Occipital lobe (tissue), 3 donors: ENCODE measurements around the gene PSME2. TPM values are rescaled to one million over a fixed set of nuclear protein-coding genes. Genes with fewer than 3 reads are reported as not detected.

ENCODE experiments used
- DNase-seq: peaks from one replicate; lab custom pipeline; 2025; lab: John Stamatoyannopoulos, UW
- small RNA-seq: library from RNA; depleted of rRNA; stranded (forward); fragments of <200 nt; gene quantifications from one replicate; pipeline ENCODE3, GENCODE V24; 2014
- total RNA-seq: library from RNA; depleted of rRNA; stranded (reverse); fragments of >200 nt; gene quantifications from one replicate; pipeline ENCODE4 v1.2.3, GENCODE V29; 2014

PSME2 gene
- total RNA-seq, 1 donor from 2014 or later: 26.0 TPM

GRCh38 chr14:24093901-24094840, 52.2 kb downstream of the PSME2 start, which contains the start of gene PCK2:
TSS of gene PCK2 (plus strand) at chr14:24094311. CDS start at chr14:24094406, 95 bp downstream.
- DNase-seq: peak; percentile 72

Small RNAs within 50 kb of the gene (small RNA-seq; reads per million reads assigned to genes)
- gene AL136295.4 (not detected), gene IPO4 (not detected), gene IRF9 (not detected), gene RNA5SP383 (not detected)

Other genes starting within 250 kb of the PSME2 start
- 4.4 TPM for gene DHRS4, start 192.8 kb downstream of the PSME2 start, total RNA-seq
- 1.9 TPM for gene DHRS4L2, start 157.7 kb downstream of the PSME2 start, total RNA-seq
- 24.2 TPM for gene CARMIL3, start 94.6 kb downstream of the PSME2 start, total RNA-seq
- 10.8 TPM for gene CPNE6, start 75.0 kb downstream of the PSME2 start, total RNA-seq
- gene PCK2, start 52.3 kb downstream of the PSME2 start, total RNA-seq: 1.1 TPM
- 60.0 TPM for gene DCAF11, start 31.8 kb downstream of the PSME2 start, total RNA-seq
- gene NRL, start 31.7 kb downstream of the PSME2 start, total RNA-seq: 0.94 TPM
- not detected for gene FITM1, start 16.0 kb downstream of the PSME2 start, total RNA-seq
- 24.5 TPM for gene PSME1, start 10.4 kb downstream of the PSME2 start, total RNA-seq
- 9.5 TPM for gene EMC9, start 5.0 kb downstream of the PSME2 start, total RNA-seq
- 20.4 TPM for gene RNF31, start 888 bp upstream of the PSME2 start, total RNA-seq
- gene IRF9, start 14.7 kb upstream of the PSME2 start, total RNA-seq: 20.7 TPM
- 20.4 TPM for gene REC8, start 25.5 kb upstream of the PSME2 start, total RNA-seq
- 11.7 TPM for gene IPO4, start 42.2 kb upstream of the PSME2 start, total RNA-seq
- gene TM9SF1, start 48.8 kb upstream of the PSME2 start, total RNA-seq: 20.6 TPM
- gene TSSK4, start 59.1 kb upstream of the PSME2 start, total RNA-seq: not detected
- gene CHMP4A, start 66.9 kb upstream of the PSME2 start, total RNA-seq: 41.5 TPM
- 15.6 TPM for gene MDP1, start 69.5 kb upstream of the PSME2 start, total RNA-seq
- 51.3 TPM for gene NEDD8, start 85.8 kb upstream of the PSME2 start, total RNA-seq
- 38.8 TPM for gene GMPR2, start 86.3 kb upstream of the PSME2 start, total RNA-seq
- 45.1 TPM for gene TINF2, start 96.0 kb upstream of the PSME2 start, total RNA-seq
- gene TGM1, start 116.6 kb upstream of the PSME2 start, total RNA-seq: 0.94 TPM
- gene RABGGTA, start 125.0 kb upstream of the PSME2 start, total RNA-seq: 19.5 TPM
- 4.1 TPM for gene DHRS1, start 153.2 kb upstream of the PSME2 start, total RNA-seq
- 23.7 TPM for gene NOP9, start 153.2 kb upstream of the PSME2 start, total RNA-seq
- 3.4 TPM for gene CIDEB, start 161.4 kb upstream of the PSME2 start, total RNA-seq
- 1.4 TPM for gene LTB4R2, start 163.5 kb upstream of the PSME2 start, total RNA-seq
- 1.6 TPM for gene LTB4R, start 164.9 kb upstream of the PSME2 start, total RNA-seq
- 1.4 TPM for gene ADCY4, start 188.5 kb upstream of the PSME2 start, total RNA-seq
- gene RIPK3, start 193.4 kb upstream of the PSME2 start, total RNA-seq: 0.47 TPM
- 5.1 TPM for gene NFATC4, start 221.6 kb upstream of the PSME2 start, total RNA-seq